GM18499 (cell line): ENCODE data around the gene GAL3ST3.

ENCODE experiments used
- ATAC-seq: cut with Tn5 transposase; IDR thresholded peaks from one replicate; pipeline ENCODE4 v1.9.1; 2021; ENCODE audit warnings: moderate number of reproducible peaks; ENCODE audit not compliant: insufficient read depth, unreplicated experiment

GAL3ST3 gene

DNA sequence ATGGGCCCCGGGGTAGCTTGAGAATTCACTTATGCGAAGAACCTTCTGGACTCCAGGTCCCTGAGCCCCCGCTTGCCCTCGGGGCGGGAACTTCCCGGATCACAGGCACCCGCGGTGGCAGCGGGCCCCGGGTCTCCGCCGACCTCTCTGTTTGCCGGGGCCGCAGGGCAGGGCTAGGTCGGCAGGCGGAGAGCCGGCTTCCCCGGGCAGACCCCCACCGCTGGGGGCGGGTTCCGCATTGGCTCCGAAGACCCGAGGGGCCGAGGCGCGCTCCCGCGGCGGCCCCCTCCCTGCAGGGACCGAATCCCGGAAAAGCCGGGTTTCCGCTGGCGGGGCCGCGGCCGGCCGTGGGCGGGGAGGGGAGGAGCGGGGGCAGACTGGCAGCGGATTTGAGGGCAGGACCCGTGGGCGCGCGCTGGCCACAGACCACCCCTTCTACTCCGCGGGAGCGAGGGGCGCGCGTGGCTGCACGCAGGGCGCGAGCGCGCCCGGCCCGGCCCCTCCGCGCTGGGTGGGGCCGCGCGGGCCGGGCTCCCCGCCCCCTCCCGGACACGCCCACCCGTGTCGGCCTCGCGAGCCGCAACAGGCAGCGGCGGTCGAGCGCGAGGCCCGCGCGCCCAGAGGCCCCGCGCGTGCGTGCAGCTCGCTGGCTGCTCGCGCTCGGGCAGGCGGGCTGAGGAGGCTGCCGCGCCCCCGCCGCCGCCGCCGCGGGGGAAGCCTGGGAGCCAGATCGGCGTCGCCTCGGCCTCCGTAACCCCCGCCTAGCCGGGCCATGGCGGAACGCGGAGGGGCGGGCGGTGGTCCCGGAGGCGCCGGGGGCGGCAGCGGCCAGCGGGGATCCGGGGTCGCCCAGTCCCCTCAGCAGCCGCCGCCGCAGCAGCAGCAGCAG lies 21.0 kb upstream of the GAL3ST3 start, which contains the start of gene PACS1:
Gene PACS1, plus strand, starts transcription at position 558 of the 889 bp plus-strand sequence. Its CDS starts 215 bp downstream, at position 773.
- no peak for ATAC-seq

DNA sequence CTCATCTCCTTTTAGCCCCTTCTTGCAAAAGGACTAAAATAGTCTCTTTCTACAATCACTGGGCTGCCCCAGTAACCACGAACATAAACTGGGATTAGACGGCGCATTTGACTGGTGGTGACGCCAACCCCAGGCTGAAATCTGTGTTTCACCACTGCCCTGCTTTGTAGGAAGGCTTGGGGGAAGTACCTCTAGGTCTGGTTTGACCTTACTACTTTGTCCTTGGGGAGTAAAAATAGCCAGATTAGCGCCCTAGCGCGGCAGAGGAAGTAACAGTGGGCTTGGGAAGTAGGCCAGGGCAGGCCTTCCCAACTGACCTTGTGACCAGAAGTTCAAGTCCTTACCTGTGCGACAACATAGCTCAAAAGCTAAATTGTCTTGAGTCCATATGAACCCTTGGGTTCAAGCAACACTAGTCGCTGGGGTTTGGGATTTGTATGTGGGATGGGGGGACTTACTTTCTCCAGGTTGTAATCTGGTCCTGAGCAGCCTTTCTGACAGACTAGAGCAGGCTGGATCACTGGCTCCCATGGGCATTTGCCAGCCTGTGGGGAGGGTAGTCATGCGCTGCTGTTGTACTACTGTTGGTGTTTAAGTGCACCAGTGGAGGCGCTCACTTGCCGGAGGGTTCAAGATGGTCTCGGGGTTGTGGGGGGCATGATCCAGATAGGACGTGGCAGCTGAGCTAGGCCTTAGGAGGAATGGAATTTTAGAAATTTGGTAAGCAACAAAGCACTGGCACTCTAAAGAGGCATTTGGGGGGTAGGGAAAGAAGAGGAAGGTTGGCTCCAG lies 20.2 kb upstream of the GAL3ST3 start:
- no peak for ATAC-seq

- ATAC-seq, result no peak
Measured at GRCh38 chr11:66068154-66068821, 19.3 kb upstream of the GAL3ST3 start.

- ATAC-seq, result no peak
Measured at GRCh38 chr11:66067640-66068039, 18.7 kb upstream of the GAL3ST3 start.

- no peak for ATAC-seq
Measured at GRCh38 chr11:66066751-66067150, 17.8 kb upstream of the GAL3ST3 start.

DNA sequence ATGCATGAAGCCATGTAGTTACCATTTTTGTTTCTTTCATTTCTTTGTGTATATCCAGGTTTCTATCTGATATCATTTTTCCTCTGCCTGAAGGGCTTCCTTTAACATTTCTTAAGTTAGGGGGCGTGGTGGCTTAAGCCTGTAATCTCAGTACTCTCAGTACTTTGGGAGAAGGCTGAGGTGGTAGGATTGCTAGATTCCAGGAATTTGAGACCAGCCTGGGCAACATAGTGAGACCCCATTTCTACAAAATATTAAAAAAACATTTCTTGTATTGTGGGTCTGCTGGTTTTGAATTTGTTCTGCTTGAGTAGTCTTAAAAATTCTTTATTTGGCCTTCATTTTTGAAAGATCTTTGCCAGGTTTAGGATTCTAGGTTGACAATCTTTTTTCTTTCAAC lies 15.6 kb upstream of the GAL3ST3 start:
- no peak for ATAC-seq

- ATAC-seq, result no peak
Measured at GRCh38 chr11:66063900-66064299, 14.9 kb upstream of the GAL3ST3 start.

GRCh38 chr11:66062408-66062807 lies 13.4 kb upstream of the GAL3ST3 start:
- ATAC-seq, result no peak

DNA sequence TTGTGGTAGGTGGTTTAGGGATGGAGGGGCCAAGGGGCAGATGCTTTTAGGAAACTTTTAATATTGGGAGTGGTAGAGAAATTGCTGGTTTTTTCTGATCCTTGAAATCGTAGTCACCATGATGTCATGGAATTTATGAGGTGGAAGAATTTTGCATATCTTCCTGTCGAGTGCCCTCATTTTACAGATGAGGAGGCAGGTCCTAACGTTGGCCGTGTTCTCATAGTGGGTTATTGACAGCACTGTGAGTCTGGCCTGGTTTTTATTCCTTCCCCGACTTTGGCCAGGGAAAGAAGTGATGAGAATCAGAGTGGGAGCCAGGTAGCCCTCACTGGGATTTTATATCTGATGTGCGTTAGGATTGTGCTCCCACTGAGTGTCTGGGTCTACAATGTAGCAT lies 12.3 kb upstream of the GAL3ST3 start:
- no peak for ATAC-seq

DNA sequence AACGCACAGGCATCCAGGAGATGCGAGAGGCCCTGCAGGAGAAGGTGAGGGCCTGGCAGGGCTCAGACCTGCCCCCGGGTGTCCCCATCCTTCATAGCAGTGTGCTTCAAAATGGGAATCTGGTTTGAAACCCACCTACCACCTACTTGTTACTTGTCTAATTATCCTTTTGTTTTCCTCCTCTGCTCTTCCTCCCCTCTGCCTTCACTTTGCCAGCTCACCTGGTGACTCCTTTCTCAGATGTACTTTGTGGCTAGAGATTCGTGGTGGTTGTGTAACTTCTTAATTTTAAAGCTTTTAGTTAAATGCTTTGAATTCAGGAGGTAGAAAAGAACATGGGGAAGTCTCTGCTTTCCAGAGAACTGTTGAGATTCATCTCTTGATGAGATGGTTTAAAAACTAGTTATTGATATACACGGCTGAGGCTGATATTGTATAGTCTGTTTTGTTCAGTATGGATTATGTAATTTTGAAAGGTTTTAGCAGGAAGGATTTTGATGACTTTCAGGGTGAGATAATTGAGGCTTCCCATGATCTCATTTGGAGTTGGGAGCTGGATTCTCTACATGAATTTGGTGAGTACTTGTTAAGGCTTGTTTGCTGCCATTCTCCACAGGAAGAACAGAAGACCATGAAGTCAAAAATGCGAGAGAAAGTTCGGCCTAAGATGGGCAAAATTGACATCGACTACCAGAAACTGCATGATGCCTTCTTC lies 11.2 kb upstream of the GAL3ST3 start:
- no peak for ATAC-seq

DNA sequence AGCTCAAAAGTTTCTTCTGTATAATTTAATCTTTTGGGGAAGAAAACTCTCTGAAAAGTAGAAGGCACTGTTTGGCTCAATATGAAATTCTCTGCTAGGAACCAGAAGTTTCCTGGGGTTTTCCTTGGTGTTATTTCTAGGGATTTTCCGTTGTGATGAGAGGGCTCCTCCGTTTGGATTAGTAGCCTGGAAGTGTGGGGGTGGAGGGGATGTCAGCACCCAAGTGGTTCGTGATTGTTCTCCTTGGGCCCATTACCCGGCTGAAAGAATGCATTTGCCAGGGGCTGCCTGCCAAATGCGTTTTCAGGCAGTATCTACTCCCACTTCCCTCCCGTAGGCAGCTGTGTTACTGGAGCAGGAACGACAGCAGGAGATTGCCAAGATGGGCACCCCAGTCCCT lies 7.5 kb upstream of the GAL3ST3 start:
- no peak for ATAC-seq

DNA sequence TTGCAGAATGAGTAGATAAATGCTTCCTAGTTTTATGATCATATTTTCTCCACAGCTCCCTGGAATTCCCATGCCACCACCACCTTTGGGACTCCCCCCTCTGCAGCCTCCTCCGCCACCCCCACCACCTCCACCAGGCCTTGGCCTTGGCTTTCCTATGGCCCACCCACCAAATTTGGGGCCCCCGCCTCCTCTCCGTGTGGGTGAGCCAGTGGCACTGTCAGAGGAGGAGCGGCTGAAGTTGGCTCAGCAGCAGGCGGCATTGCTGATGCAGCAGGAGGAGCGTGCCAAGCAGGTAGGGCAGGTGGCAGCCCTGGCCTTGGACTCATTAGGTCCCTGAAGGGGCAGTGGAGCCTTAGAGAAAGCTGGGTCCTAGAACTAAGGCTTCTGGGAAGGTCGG lies 6.1 kb upstream of the GAL3ST3 start:
- ATAC-seq, result no peak

GRCh38 chr11:66052664-66052982 lies 3.7 kb upstream of the GAL3ST3 start:
- no peak for ATAC-seq

GRCh38 chr11:66051766-66052663 lies 3.1 kb upstream of the GAL3ST3 start, which contains the start of gene SF3B2:
Gene SF3B2, plus strand, starts transcription at chr11:66052364. Its CDS starts 21 bp downstream, at chr11:66052385.
- ATAC-seq, result peak; percentile 80

GRCh38 chr11:66051371-66051765 lies 2.4 kb upstream of the GAL3ST3 start:
- no peak for ATAC-seq

- ATAC-seq, result no peak
Measured at GRCh38 chr11:66050581-66051231, 1.7 kb upstream of the GAL3ST3 start.

DNA sequence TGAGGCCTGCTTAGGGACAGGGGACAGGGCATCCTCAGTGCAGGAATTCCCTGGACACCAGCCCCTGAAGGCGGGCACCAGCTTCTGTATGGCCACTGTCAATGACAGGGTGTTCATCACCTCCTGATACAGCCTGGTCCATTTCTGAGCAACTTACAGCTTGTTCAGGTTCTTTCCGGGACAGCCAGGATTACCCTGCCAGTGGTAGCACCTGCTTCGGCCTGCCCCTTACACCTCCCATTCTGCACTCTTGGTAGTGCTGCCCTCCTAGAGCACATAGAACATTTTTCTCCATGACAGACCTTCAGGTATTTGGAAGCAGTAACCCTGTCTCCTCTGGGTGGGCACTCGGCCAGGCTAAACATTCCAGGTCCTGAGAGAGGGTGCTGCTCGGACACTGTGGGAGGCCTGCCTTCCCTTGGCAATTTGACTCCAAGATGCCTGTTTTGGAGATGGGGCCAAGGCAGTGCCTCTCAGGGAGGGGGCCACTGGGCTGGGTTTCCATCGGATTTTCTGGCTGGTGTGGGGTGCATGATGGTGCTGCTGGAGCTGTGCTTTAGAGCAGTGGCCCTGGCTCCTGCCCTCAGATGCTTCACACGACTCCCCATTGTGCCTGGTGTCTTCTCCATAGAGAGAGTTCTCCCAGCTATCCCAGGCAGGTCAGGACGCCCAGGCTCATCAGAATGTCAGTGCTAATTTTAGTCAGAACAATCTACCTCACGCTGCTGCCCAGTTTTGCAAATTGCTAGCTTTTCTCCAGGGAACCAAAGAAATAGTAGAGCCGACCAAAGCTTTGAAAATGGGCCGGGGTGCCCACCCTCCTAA lies 1.2 kb downstream of the GAL3ST3 start:
- ATAC-seq, result no peak

GRCh38 chr11:66046901-66047300 lies 2.1 kb downstream of the GAL3ST3 start:
- ATAC-seq, result no peak
